KMS-11 (cell line): ENCODE data around the gene DTX3L.
"Not testable (repeated sequence)": the region's sequence is repeated elsewhere in the genome, so short reads cannot be mapped to it uniquely, and the experiment has no call there.

Experiments used
- H2AFZ ChIP-seq: fragments of 200-600 bp; sonication (generic); 2 replicates; pipeline ENCODE4 v1.6.1; 2016; ENCODE audit warnings: antibody characterized with exemption, mixed run types, low read depth
- H3K27ac ChIP-seq: fragments of 200-600 bp; sonication (generic); 2 replicates; pipeline ENCODE4 v1.6.1; 2016; ENCODE audit warnings: mild to moderate bottlenecking, mixed run types
- H3K27me3 ChIP-seq: fragments of 200-600 bp; sonication (generic); 2 replicates; pipeline ENCODE4 v1.6.1; 2017; ENCODE audit warnings: mild to moderate bottlenecking, low read depth, mixed run types, moderate library complexity; ENCODE audit not compliant: insufficient read depth
- H3K36me3 ChIP-seq: fragments of 200-600 bp; sonication (generic); 2 replicates; pipeline ENCODE4 v1.6.1; 2017; ENCODE audit warnings: mild to moderate bottlenecking, mixed run types; ENCODE audit not compliant: insufficient read depth
- H3K4me1 ChIP-seq: fragments of 200-600 bp; sonication (generic); 2 replicates; pipeline ENCODE4 v1.6.1; 2016; ENCODE audit warnings: mild to moderate bottlenecking, low read depth, mixed run types; ENCODE audit not compliant: poor library complexity, severe bottlenecking
- H3K4me2 ChIP-seq: fragments of 200-600 bp; sonication (generic); 2 replicates; pipeline ENCODE4 v1.7.0; 2016; ENCODE audit warnings: mild to moderate bottlenecking, mixed run types
- H3K4me3 ChIP-seq: fragments of 200-600 bp; sonication (generic); IDR thresholded peaks from 2 replicates; pipeline ENCODE4 v1.6.1; 2017; ENCODE audit warnings: low read depth, low read length, mixed read lengths; ENCODE audit not compliant: insufficient read depth
- H3K79me2 ChIP-seq: fragments of 200-600 bp; sonication (generic); 2 replicates; pipeline ENCODE4 v1.6.1; 2016; ENCODE audit warnings: low read depth, mixed run types; ENCODE audit not compliant: insufficient read depth
- H3K9ac ChIP-seq: fragments of 200-600 bp; sonication (generic); 2 replicates; pipeline ENCODE4 v1.6.1; 2016; ENCODE audit warnings: mild to moderate bottlenecking, mixed run types
- H4K20me1 ChIP-seq: fragments of 200-600 bp; sonication (generic); 2 replicates; pipeline ENCODE4 v1.6.1; 2016; ENCODE audit warnings: mild to moderate bottlenecking, mixed run types; ENCODE audit not compliant: insufficient read depth
- TF ChIP-seq, protein P1 (sequence below): fragments of 200-600 bp; sonication (generic); conservative IDR thresholded peaks from 2 replicates; pipeline ENCODE4 v1.6.1; 2017; ENCODE audit warnings: low read depth, mild to moderate bottlenecking, antibody characterized with exemption, low read length, moderate library complexity, mixed read lengths

Gene DTX3L

DNA sequence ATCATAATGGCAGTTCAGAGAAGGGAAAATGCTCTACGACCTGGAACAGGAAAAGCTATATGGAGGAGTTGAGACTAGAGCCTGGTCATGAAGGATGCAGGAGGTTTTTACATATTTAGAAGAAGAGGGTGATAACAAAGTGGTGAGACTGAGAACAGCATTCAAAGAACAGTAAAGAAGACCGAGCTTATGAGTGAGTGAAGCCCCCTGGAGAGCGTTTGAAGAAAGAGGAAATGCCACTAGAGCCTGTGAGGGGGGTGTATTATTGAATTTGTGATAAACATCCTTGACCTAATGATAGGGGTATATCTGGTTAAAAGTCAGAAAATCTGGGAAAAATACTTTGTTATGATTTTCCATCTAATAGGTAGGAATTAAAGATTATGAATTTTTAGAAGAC is 4.2 kb upstream of the DTX3L start:
- H3K27ac ChIP-seq, result no peak overlapping the region
- H4K20me1 ChIP-seq, result no peaks in the 10 kb centered on the region
- H3K27me3 ChIP-seq, result no peaks in the 10 kb centered on the region
- H3K4me2 ChIP-seq, result no peak overlapping the region
- H3K4me3 ChIP-seq, result no peak overlapping the region
- H3K4me1 ChIP-seq, result peaks cover 8% of the 10 kb centered on the region
- H3K9ac ChIP-seq, result no peak overlapping the region
- H3K79me2 ChIP-seq, result no peaks in the 10 kb centered on the region; the same call in 1 of the 2 replicates
- no peaks in the 10 kb centered on the region for H3K36me3 ChIP-seq
- TF ChIP-seq, protein P1, sequence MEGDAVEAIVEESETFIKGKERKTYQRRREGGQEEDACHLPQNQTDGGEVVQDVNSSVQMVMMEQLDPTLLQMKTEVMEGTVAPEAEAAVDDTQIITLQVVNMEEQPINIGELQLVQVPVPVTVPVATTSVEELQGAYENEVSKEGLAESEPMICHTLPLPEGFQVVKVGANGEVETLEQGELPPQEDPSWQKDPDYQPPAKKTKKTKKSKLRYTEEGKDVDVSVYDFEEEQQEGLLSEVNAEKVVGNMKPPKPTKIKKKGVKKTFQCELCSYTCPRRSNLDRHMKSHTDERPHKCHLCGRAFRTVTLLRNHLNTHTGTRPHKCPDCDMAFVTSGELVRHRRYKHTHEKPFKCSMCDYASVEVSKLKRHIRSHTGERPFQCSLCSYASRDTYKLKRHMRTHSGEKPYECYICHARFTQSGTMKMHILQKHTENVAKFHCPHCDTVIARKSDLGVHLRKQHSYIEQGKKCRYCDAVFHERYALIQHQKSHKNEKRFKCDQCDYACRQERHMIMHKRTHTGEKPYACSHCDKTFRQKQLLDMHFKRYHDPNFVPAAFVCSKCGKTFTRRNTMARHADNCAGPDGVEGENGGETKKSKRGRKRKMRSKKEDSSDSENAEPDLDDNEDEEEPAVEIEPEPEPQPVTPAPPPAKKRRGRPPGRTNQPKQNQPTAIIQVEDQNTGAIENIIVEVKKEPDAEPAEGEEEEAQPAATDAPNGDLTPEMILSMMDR, result no peak
- no peak overlapping the region for H2AFZ ChIP-seq

DNA sequence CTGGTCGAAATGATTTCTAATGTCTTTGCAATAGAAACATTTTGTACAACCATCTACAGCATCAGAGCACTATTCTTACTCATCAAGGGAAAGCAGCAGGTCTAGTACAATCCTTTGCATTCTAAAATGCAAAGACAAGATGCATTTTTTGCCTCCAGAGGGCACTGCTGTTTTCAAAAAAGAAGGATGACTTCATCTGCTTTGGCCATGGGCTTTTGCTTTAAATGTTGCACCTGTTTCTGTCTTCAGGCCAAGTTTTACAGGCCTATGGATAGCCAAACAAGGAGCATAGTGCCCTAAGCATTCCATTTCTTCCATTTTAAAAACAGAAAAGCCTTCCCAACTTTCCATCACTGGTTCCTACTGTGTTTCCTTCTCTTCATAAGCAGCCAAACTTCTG is 3.5 kb upstream of the DTX3L start:
- H3K79me2 ChIP-seq, result no peaks in the 10 kb centered on the region; the same call in 1 of the 2 replicates
- H3K4me2 ChIP-seq, result no peak overlapping the region
- H3K9ac ChIP-seq, result no peak overlapping the region
- TF ChIP-seq, protein P1, result peak; percentile 63
- H4K20me1 ChIP-seq, result no peaks in the 10 kb centered on the region
- H3K36me3 ChIP-seq, result no peaks in the 10 kb centered on the region
- no peak overlapping the region for H3K4me3 ChIP-seq
- peaks cover 11% of the 10 kb centered on the region for H3K4me1 ChIP-seq
- H3K27me3 ChIP-seq, result no peaks in the 10 kb centered on the region
- no peak overlapping the region for H3K27ac ChIP-seq
- no peak overlapping the region for H2AFZ ChIP-seq

DNA sequence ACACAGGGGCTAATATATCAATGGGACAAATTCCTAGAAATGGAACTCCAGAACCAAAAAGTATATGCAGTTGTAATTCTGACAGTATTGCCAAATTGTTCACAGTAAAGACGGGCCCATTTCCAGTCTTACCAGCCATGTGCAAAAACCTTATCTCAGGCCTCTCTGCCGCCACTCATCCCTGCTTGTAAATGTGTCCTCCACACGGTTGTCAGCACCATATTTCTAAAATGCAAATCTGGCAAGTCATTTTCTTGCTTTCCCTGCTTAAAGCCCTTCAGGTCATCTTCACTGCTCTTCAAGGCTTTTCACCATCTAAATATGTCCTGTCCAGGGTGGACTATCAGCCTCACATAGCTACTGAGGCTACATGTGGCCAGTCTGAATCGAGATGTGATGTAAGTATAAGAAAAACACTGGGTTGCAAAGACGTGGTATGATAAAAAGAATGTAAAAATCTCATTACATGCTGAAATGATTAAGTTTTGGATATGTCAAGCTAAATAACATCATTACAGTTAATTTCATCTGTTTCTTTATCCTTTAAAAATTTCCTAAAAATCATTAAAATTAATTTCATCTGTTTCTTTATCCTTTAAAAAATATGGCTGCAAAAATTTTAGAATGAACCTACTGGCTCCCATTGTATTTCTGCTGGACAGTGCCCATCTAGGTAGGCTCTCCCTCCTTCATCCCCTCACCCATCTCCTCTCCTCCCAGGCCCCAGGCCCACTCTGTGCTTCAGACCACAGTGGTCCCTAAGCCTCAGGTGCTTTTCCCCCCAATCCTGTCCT is 1.0 kb upstream of the DTX3L start:
- H3K4me2 ChIP-seq, result peak overlapping the region; percentile 89; the same call in 1 of the 2 replicates
- peaks cover 11% of the 10 kb centered on the region for H3K4me1 ChIP-seq
- H4K20me1 ChIP-seq, result no peaks in the 10 kb centered on the region
- H3K27ac ChIP-seq, result no peak overlapping the region
- H3K4me3 ChIP-seq, result no peak overlapping the region
- peak overlapping the region; percentile 96; the same call in 1 of the 2 replicates for H2AFZ ChIP-seq
- no peaks in the 10 kb centered on the region for H3K27me3 ChIP-seq
- no peaks in the 10 kb centered on the region; the same call in 1 of the 2 replicates for H3K79me2 ChIP-seq
- TF ChIP-seq, protein P1, result no peak
- no peak overlapping the region for H3K9ac ChIP-seq
- H3K36me3 ChIP-seq, result no peaks in the 10 kb centered on the region

DNA sequence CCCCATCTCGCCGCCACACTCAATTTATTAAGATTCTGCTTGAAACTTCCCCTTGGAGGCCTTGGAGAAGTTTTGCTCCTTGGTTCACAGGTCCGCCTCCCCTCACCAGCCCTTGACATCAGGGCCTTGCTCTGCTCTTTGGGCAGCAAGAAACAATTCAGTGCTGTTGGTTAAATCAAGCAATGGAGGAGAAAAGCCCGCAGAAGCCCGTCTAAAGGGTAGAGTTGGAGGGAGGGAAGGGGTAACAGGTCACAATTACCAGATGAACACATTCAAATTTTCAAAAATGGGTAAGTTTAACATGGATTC is 467 bp upstream of the DTX3L start:
- Histone ChIP-seq H3K27me3 (no peaks in the 10 kb centered on the region), H3K4me3 (no peak overlapping the region), H3K36me3 (no peaks in the 10 kb centered on the region), H3K79me2 (no peaks in the 10 kb centered on the region; the same call in 1 of the 2 replicates), H4K20me1 (no peaks in the 10 kb centered on the region), H3K4me1 (peaks cover 11% of the 10 kb centered on the region), H3K27ac (peak overlapping the region; percentile 29; the same call in 1 of the 2 replicates), H3K4me2 (peak overlapping the region; percentile 89), H3K9ac (peak overlapping the region; percentile 91), H2AFZ (peak overlapping the region; percentile 96)
- TF ChIP-seq, protein P1, result no peak

DNA sequence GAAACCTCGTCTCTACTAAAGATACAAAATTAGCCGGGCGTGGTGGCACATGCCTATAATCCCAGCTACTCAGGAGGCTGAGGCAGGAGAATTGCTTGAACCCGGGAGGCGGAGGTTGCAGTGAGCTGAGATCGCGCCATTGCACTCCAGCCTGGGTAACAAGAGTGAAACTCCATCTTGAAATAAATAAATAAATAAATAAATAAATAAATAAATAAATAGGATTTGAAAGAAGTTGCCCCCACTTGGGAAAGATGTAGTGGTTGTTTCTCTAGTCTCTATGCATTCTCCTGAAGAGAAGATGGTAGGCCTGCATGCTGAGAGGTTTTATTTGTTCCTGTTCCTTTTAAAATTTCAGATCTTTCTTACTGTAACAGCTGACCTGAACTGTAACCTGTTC is 4.0 kb downstream of the DTX3L start:
- not testable (repeated sequence) for H3K27me3 ChIP-seq, H3K4me3 ChIP-seq, H3K4me2 ChIP-seq, H4K20me1 ChIP-seq, H3K36me3 ChIP-seq, H2AFZ ChIP-seq, H3K9ac ChIP-seq, H3K27ac ChIP-seq, H3K79me2 ChIP-seq
- H3K4me1 ChIP-seq, result peaks cover 11% of the 10 kb centered on the region
